ENCODE results near the gene MSI2. TPM values are rescaled to one million over a fixed set of nuclear protein-coding genes. Genes with fewer than 3 reads are reported as not detected.
A peak's percentile ranks its signal among the peaks of the same experiment; 100 is the strongest.

Gene MSI2
- total and polyA plus RNA-seq, 8 donors: 35.0 to 49.5 (median 47.5) TPM

DNA sequence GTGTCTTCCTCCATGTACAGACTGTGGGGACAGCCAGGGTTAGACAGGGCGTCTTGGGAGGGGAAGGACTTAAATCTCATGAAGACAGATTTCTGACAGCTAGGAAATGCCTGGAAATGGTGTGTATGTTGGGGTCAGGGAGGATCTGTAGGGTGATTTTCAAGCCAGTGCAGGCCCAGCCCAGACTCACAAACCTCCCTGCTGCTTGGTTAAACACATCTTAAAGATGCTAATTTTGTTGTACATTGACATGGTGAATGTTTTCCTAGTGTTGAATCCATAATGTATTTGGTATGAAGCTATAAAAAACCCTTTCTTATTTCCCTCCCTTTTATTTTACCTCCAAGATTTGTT is 250.4 kb downstream of the MSI2 start:
- H3K9me3 ChIP-seq: no peaks in the 10 kb centered on the region
- peak in 1 of 4 donors; percentile 31 for DNase-seq
- TF ChIP-seq, protein P1, sequence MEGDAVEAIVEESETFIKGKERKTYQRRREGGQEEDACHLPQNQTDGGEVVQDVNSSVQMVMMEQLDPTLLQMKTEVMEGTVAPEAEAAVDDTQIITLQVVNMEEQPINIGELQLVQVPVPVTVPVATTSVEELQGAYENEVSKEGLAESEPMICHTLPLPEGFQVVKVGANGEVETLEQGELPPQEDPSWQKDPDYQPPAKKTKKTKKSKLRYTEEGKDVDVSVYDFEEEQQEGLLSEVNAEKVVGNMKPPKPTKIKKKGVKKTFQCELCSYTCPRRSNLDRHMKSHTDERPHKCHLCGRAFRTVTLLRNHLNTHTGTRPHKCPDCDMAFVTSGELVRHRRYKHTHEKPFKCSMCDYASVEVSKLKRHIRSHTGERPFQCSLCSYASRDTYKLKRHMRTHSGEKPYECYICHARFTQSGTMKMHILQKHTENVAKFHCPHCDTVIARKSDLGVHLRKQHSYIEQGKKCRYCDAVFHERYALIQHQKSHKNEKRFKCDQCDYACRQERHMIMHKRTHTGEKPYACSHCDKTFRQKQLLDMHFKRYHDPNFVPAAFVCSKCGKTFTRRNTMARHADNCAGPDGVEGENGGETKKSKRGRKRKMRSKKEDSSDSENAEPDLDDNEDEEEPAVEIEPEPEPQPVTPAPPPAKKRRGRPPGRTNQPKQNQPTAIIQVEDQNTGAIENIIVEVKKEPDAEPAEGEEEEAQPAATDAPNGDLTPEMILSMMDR (IDR thresholded peaks at IDR 0.05): no peak
- no peak overlapping the region for H3K4me3 ChIP-seq
- intact Hi-C loops (cut with DNase I): no loop called here
- ATAC-seq: no peak
- H3K27ac ChIP-seq: no peak overlapping the region
- no peaks in the 10 kb centered on the region for H3K36me3 ChIP-seq
- H3K27me3 ChIP-seq: no peaks in the 10 kb centered on the region
- H3K4me1 ChIP-seq: no peaks in the 10 kb centered on the region

DNA sequence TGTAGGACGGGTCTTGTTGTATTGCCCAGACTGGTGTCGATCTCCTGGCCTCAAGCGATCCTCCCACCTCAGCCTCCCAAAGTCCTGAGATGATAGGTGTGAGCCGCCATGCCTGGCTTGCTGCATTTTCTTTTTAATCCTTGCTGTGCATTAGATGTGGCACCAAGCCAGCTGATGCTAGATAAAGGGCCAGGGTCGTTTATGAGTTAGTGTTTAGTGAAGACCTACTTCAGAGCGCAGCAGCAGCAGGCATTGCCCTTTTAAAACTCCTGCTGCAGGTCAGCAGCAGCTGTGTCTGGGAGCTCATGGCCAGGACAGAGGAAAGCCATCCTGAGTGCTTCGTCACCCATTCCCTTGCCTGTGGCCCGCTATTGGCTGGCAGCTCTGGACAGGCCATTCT is 251.5 kb downstream of the MSI2 start:
- H3K4me1 ChIP-seq: no peaks in the 10 kb centered on the region
- no peak for DNase-seq
- intact Hi-C loops (cut with DNase I): no loop called here

DNA sequence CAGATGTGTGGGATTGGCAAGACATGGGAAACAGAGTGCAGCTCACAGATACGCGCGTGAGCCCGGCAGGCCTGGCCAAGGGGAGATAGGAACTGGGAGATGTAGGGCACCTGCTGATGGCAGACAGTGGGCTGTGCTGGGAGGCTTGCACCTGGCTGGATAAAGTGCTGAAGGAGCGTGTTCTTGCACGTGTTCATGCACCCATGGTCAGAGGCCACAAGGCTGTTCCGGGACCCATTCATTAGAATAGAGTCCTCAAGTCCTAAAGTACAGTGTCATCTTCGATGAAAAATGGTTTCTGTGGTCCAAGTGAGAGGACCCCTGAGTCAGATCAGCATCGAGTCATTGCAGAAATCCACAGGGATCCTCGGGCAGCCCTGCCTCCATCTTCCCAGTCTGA is 252.3 kb downstream of the MSI2 start:
- no peaks in the 10 kb centered on the region for H3K36me3 ChIP-seq
- H3K9me3 ChIP-seq: no peaks in the 10 kb centered on the region
- intact Hi-C loops (cut with DNase I): no loop called here
- no peak overlapping the region for H3K4me3 ChIP-seq
- ATAC-seq: no peak
- DNase-seq: no peak
- H3K27me3 ChIP-seq: no peaks in the 10 kb centered on the region
- TF ChIP-seq, protein P1 (IDR thresholded peaks at IDR 0.05): no peak
- H3K27ac ChIP-seq: no peak overlapping the region
- H3K4me1 ChIP-seq: no peaks in the 10 kb centered on the region

More for the DNA sequence above, 251.5 kb downstream of the MSI2 start:
- H3K27ac ChIP-seq: no peak overlapping the region
- H3K36me3 ChIP-seq: no peaks in the 10 kb centered on the region
- ATAC-seq: no peak
- no peaks in the 10 kb centered on the region for H3K9me3 ChIP-seq
- H3K27me3 ChIP-seq: no peaks in the 10 kb centered on the region
- TF ChIP-seq, protein P1 (IDR thresholded peaks at IDR 0.05): no peak
- no peak overlapping the region for H3K4me3 ChIP-seq

DNA sequence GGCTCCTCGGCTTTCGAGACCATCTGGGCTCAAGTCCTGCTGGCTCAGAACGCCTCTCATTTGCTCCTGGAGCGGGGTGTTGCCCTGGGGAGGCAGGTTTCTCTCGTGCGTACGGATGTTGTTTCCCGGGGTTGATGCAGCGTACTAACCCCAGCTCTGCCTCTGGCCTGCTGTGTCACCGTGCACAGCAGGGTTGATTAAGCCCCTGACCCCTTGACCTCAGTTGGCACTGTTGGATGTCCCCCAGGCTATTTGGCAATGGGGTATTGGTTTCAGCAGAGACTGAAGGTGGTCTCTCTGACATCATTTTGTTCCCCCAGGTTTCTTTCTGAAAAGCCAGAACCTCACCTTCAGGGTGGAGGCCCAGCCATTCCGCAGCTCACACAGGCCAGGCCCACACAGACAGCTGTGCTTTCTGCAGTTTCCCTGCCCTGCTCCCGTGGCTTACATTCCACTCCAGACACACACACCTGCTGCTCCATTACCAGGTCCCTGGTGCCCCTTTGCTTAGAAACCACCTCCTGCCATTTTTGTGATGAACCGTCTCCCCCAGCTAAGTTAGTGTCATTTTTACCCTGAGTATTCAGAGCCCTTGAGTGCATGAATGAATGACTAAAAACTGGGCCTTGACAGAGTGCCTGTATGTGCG is 255.3 kb downstream of the MSI2 start:
- no peaks in the 10 kb centered on the region for H3K4me1 ChIP-seq
- intact Hi-C loops (cut with DNase I): no loop called here
- H3K27me3 ChIP-seq: no peaks in the 10 kb centered on the region
- TF ChIP-seq, protein P1 (IDR thresholded peaks at IDR 0.05): no peak
- no peaks in the 10 kb centered on the region for H3K36me3 ChIP-seq
- H3K9me3 ChIP-seq: no peaks in the 10 kb centered on the region
- DNase-seq: no peak
- H3K4me3 ChIP-seq: no peak overlapping the region
- ATAC-seq: no peak
- H3K27ac ChIP-seq: no peak overlapping the region

DNA sequence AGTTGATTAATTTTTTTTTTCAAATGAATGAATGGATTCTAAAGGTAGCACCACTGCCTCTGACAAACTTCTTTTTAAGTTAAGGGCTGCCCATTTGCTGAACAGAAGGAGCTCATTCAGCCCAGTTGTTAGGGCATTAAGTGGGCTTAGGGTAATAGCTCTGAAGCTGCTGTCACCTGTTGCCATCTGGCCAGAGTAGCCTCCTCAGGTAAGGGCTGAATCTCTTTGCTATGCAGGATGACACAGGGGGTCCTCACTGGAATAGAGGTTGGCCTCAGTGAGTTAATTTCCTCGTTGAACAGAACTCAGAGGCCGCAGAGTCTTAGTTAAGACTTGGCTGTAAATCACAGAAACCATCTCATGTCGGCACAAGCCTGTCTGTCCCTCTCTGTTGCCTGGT is 255.9 kb downstream of the MSI2 start:
- Histone ChIP-seq H3K27ac (no peak overlapping the region), H3K9me3 (no peaks in the 10 kb centered on the region), H3K36me3 (no peaks in the 10 kb centered on the region), H3K4me1 (no peaks in the 10 kb centered on the region), H3K27me3 (no peaks in the 10 kb centered on the region), H3K4me3 (no peak overlapping the region)
- TF ChIP-seq, protein P1 (IDR thresholded peaks at IDR 0.05): no peak
- no peak for DNase-seq
- no peak for ATAC-seq
- intact Hi-C loops (cut with DNase I): no loop called here

Data from left lung (tissue), 10 donors.